ENCODE results near the gene SWT1.
"Not testable (repeated sequence)": the region's sequence is repeated elsewhere in the genome, so short reads cannot be mapped to it uniquely, and the experiment has no call there.

The SWT1 gene

DNA sequence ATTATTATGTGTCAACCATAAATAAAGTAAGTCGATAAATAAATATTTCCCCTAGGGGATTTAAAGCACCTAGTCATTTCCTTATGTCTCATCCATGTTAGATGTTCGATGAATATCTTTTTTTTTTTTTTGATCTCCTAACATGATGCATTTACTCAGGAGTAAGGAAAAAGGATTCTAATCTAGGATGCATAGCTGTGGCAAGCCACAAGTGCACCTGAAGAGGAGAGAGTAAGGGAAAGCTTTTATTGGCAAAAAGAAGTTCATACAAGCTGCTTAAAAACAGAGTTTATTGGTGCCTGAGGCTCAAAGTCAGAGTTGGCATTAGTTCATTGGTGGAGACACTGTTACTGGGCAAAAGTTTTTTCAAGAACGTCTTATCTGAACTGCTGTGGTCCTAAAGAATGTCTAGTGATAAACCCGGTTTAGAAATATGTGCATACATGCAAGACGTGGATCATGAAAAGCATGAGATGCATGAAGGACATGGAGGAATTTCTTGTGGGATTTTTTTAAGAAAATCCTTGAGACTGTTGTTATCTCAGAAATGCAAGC is 51.7 kb downstream of the SWT1 start:
- no peak for DNase-seq (ENCODE audit: low spot score)
- TF ChIP-seq, protein P1, sequence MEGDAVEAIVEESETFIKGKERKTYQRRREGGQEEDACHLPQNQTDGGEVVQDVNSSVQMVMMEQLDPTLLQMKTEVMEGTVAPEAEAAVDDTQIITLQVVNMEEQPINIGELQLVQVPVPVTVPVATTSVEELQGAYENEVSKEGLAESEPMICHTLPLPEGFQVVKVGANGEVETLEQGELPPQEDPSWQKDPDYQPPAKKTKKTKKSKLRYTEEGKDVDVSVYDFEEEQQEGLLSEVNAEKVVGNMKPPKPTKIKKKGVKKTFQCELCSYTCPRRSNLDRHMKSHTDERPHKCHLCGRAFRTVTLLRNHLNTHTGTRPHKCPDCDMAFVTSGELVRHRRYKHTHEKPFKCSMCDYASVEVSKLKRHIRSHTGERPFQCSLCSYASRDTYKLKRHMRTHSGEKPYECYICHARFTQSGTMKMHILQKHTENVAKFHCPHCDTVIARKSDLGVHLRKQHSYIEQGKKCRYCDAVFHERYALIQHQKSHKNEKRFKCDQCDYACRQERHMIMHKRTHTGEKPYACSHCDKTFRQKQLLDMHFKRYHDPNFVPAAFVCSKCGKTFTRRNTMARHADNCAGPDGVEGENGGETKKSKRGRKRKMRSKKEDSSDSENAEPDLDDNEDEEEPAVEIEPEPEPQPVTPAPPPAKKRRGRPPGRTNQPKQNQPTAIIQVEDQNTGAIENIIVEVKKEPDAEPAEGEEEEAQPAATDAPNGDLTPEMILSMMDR (IDR thresholded peaks at IDR 0.05), result no peak

DNA sequence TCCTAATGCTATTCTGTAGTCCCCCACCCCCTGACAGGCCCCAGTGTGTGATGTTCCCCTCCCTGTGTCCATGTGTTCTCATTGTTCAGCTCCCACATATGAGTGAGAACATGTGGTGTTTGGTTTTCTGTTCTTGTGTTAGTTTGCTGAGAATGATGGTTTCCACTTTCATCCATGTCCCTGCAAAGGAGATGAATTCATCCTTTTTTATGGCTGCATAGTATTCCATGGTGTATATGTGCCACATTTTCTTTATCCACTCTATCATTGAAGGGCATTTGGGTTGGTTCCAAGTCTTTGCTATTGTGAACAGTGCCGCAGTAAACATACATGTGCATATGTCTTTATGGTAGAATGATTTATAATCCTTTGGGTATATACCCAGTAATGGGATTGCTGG is 52.4 kb downstream of the SWT1 start:
- not testable (repeated sequence) for DNase-seq (ENCODE audit: low spot score); H3K4me3 ChIP-seq; H3K27ac ChIP-seq

More for the DNA sequence above, 51.7 kb downstream of the SWT1 start:
- Histone ChIP-seq H3K4me3 (no peak overlapping the region), H3K27ac (no peak overlapping the region)

DNA sequence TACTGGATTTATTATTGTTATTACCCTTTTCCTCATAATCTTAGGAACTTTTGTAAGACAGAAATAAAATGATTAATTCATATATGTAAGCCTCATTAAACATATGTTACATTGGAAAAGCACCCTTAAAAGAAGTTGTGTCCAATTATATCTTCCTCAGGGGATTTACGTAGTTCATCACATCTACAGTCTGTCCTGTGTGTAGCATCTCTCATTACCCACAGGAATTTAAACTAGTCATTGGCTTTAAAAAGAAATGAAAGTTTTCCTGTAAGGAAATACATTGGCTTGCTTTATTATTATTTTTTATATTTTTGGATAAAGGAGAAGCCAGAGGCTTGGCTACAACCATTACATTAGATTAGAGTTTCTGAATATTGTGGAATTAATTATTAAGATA is 56.1 kb downstream of the SWT1 start:
- Histone ChIP-seq H3K4me3 (no peak overlapping the region), H3K27ac (no peak overlapping the region)
- DNase-seq (ENCODE audit: low spot score), result no peak
- TF ChIP-seq, protein P1 (IDR thresholded peaks at IDR 0.05), result no peak

DNA sequence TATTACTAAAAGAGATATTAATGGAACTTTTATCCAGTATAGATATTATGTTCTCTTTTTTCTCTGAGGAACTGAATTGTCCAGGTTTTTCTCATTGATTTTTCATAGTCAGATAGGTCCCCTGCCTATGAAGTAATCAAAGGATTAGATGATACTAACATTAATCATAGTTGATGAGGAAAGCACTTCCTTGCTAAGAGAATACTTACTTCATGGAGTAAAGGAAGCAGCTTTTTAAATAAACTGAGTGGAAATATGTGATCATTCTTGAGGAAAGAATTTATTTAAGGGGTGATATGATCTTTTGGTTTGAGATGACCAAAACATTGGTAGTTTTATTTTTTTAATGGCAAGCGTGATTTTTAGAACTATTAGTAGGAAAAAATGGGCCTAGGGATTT is 58.9 kb downstream of the SWT1 start:
- Histone ChIP-seq H3K4me3 (no peak overlapping the region), H3K27ac (no peak overlapping the region)
- DNase-seq (ENCODE audit: low spot score), result no peak
- TF ChIP-seq, protein P1 (IDR thresholded peaks at IDR 0.05), result no peak

DNA sequence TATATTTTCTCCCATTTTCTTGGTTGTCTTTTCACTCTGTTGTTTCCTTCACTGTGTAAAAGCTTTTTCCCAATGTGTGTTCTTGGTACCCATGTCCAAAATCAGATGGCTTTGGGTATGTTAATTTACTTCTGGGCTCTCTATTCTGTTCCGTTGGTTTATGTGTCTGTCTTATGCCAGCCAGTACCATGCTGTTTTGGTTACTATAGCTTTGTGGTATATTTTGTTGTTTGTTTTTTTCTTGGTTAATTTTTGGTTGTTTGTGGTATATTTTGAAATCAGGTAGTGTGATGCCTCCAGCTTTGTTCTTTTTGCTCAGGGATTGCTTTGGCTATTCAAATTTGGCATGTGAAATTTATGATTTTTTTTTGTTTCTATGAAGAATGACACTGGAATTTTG is 67.2 kb downstream of the SWT1 start:
- Histone ChIP-seq H3K4me3 (no peak overlapping the region), H3K27ac (no peak overlapping the region)
- DNase-seq (ENCODE audit: low spot score), result no peak
- TF ChIP-seq, protein P1 (IDR thresholded peaks at IDR 0.05), result no peak

DNA sequence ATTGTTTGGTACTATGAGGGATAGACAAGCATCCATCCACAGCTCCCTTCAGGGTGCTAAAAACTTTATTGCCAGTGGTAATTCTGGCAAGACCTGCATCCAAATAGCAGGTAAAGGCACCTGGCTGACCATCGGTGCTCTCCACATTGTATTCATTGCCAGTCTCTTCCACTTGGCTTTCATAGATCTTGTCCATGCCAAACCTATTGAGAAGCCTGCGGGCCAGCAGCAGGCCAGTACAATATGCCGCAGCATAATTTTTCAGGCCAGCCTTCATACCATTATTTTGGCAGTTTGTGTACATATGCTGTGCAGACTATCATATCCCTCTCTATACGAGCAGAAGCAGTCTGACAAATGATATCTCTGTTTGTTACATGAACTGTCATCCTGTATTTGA is 70.2 kb downstream of the SWT1 start:
- DNase-seq (ENCODE audit: low spot score), result no peak
- no peak overlapping the region for H3K4me3 ChIP-seq
- TF ChIP-seq, protein P1 (IDR thresholded peaks at IDR 0.05), result no peak
- no peak overlapping the region for H3K27ac ChIP-seq

DNA sequence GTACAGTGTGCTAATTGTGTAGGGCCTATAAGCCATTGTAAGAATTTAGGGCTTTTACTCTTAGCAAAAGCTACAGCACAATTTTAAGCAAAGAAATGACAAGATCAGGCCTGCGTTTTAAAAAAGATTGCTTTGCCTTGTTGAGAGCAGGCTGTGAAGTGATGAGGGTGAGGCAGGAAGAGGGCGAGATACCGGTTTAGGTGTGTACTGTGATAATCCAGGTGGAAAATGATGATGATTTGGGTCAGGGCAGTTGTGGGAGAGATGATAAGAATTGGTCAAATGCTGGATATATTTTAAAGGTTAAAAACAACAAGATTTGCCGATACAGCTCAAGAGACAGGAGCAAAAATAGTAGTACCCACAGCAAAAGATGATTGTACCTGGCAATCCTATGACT is 72.0 kb downstream of the SWT1 start:
- H3K4me3 ChIP-seq, result no peak overlapping the region
- TF ChIP-seq, protein P1 (IDR thresholded peaks at IDR 0.05), result no peak
- no peak overlapping the region for H3K27ac ChIP-seq
- DNase-seq (ENCODE audit: low spot score), result no peak

DNA sequence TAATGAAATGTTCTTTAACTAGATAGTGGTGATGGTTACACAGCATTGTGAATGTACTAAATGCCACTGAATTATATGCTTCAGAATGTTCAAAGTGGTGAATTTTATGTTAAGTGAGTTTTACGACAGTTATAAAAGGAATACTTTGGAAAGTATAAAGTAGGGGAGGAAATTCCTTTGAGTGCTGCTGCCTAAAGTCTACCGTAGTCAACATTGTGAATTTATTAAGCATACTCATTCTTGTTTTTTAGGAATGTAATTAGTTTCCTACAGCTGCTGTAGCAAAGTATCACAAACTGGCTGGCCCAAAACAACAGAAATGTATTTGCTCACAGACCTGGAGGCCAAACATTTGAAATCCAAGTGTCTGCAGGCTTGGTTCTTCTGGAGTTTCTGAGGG is 73.0 kb downstream of the SWT1 start:
- H3K27ac ChIP-seq, result no peak overlapping the region
- no peak overlapping the region for H3K4me3 ChIP-seq
- TF ChIP-seq, protein P1 (IDR thresholded peaks at IDR 0.05), result no peak
- no peak for DNase-seq (ENCODE audit: low spot score)
